WTC11 (cell line): ENCODE results near the gene COL4A1. TPM values are rescaled to one million over a fixed set of nuclear protein-coding genes. Genes with fewer than 3 reads are reported as not detected.

Experiments
- ATAC-seq: fragments of 200-7000 bp; cut with Tn5 transposase; 2 replicates; pipeline ENCODE4 v1.10.0; 2021; ENCODE audit warnings: mild to moderate bottlenecking, moderate library complexity
- CTCF ChIA-PET: fragments of 300-600 bp; sonication (Branson Sonifier 250); formaldehyde crosslinking; loops from one replicate; lab custom pipeline; 2021; ENCODE audit warnings: antibody characterized with exemption; lab: Charles Lee
- POLR2A ChIA-PET: fragments of 350-600 bp; sonication (Branson Sonifier 250); formaldehyde crosslinking; loops from one replicate; lab custom pipeline; 2021; ENCODE audit warnings: antibody characterized with exemption; lab: Charles Lee
- DNase-seq: peaks from one replicate; pipeline ENCODE4 v3.0.0; 2021; ENCODE audit warnings: low spot score
- H3K27ac Mint-ChIP-seq: 2 replicates; pipeline ENCODE4 v1.8.0; 2021; ENCODE audit warnings: mixed read lengths
- H3K27me3 Mint-ChIP-seq: 2 replicates; pipeline ENCODE4 v1.8.0; 2021; ENCODE audit warnings: low read depth, mild to moderate bottlenecking, moderate library complexity, mixed read lengths
- H3K36me3 Mint-ChIP-seq: 2 replicates; pipeline ENCODE4 v1.8.0; 2021; ENCODE audit warnings: mixed read lengths
- H3K4me1 Mint-ChIP-seq: 2 replicates; pipeline ENCODE4 v1.8.0; 2022; ENCODE audit warnings: mixed read lengths
- H3K4me3 Mint-ChIP-seq: 2 replicates; pipeline ENCODE4 v1.8.0; 2021; ENCODE audit warnings: mild to moderate bottlenecking, moderate library complexity, mixed read lengths
- H3K9me3 Mint-ChIP-seq: 2 replicates; pipeline ENCODE4 v1.8.0; 2021; ENCODE audit warnings: mixed read lengths
- FOXK1 ChIP-seq: sonication (generic); formaldehyde crosslinking; IDR thresholded peaks from 2 replicates; pipeline ENCODE4 v1.8.0; 2022; ENCODE audit warnings: mild to moderate bottlenecking, moderate library complexity, missing genetic modification reagents
- GTF2I ChIP-seq: fragments of 250-450 bp; sonication (Bioruptor Pico); conservative IDR thresholded peaks from 2 replicates; pipeline ENCODE4 v1.4.0; 2021; ENCODE audit warnings: mild to moderate bottlenecking
- NFYB ChIP-seq: sonication (generic); formaldehyde crosslinking; conservative IDR thresholded peaks from 2 replicates; pipeline ENCODE4 v1.8.0; 2022; ENCODE audit warnings: low read depth, missing genetic modification reagents
- PRRX2 ChIP-seq: fragments of 250-450 bp; sonication (Bioruptor Pico); IDR thresholded peaks from 2 replicates; pipeline ENCODE4 v1.8.0; 2021; ENCODE audit warnings: mild to moderate bottlenecking
- RORB ChIP-seq: fragments of 250-450 bp; sonication (Bioruptor Pico); IDR thresholded peaks from 2 replicates; pipeline ENCODE4 v1.9.0; 2021; ENCODE audit warnings: mild to moderate bottlenecking
- SOX15 ChIP-seq: fragments of 250-450 bp; sonication (Bioruptor Pico); IDR thresholded peaks from 2 replicates; pipeline ENCODE4 v1.9.0; 2021; ENCODE audit warnings: mild to moderate bottlenecking
- TP53 ChIP-seq: sonication (generic); formaldehyde crosslinking; IDR thresholded peaks from 2 replicates; pipeline ENCODE4 v1.8.1; 2023; ENCODE audit warnings: mild to moderate bottlenecking, missing genetic modification reagents
- ZNF121 ChIP-seq: sonication (generic); formaldehyde crosslinking; IDR thresholded peaks from 2 replicates; pipeline ENCODE4 v1.8.0; 2023; ENCODE audit warnings: missing genetic modification reagents
- ZNF138 ChIP-seq: sonication (generic); formaldehyde crosslinking; conservative IDR thresholded peaks from 2 replicates; pipeline ENCODE4 v1.8.1; 2022; ENCODE audit warnings: mild to moderate bottlenecking, moderate library complexity, missing genetic modification reagents
- total RNA-seq: library from RNA; stranded (reverse); gene quantifications from 3 replicates; pipeline ENCODE4 v1.2.3, GENCODE V29; 2021
- TF ChIP-seq, protein P1 (sequence below): sonication (generic); formaldehyde crosslinking; IDR thresholded peaks from 2 replicates; pipeline ENCODE4 v1.8.1; 2023; ENCODE audit warnings: mild to moderate bottlenecking, missing genetic modification reagents, borderline replicate concordance
- TF ChIP-seq, protein P2 (sequence below): fragments of 250-450 bp; sonication (Bioruptor Pico); IDR thresholded peaks from 2 replicates; pipeline ENCODE4 v1.9.0; 2021; ENCODE audit warnings: mild to moderate bottlenecking, borderline replicate concordance
- TF ChIP-seq, protein P3 (sequence below): sonication (generic); formaldehyde crosslinking; IDR thresholded peaks from 2 replicates; pipeline ENCODE4 v1.8.0; 2022; ENCODE audit warnings: mild to moderate bottlenecking, missing genetic modification reagents
- TF ChIP-seq, protein P4 (sequence below): sonication (generic); formaldehyde crosslinking; IDR thresholded peaks from 2 replicates; pipeline ENCODE4 v1.8.1; 2023; ENCODE audit warnings: mild to moderate bottlenecking, missing genetic modification reagents, moderate library complexity
- TF ChIP-seq, protein P5 (sequence below): fragments of 250-450 bp; sonication (Bioruptor Pico); IDR thresholded peaks from 2 replicates; pipeline ENCODE4 v2.1.2; 2022; ENCODE audit warnings: mild to moderate bottlenecking, moderate library complexity
- TF ChIP-seq, protein P6 (sequence below): fragments of 250-450 bp; sonication (Bioruptor Pico); IDR thresholded peaks from 2 replicates; pipeline ENCODE4 v1.9.0; 2021; ENCODE audit warnings: mild to moderate bottlenecking
- TF ChIP-seq, protein P7 (sequence below): sonication (generic); formaldehyde crosslinking; IDR thresholded peaks from 2 replicates; pipeline ENCODE4 v1.8.0; 2022; ENCODE audit warnings: mild to moderate bottlenecking, missing genetic modification reagents
- TF ChIP-seq, protein P8 (sequence below): sonication (generic); formaldehyde crosslinking; IDR thresholded peaks from 2 replicates; pipeline ENCODE4 v1.8.0; 2022; ENCODE audit warnings: mild to moderate bottlenecking, missing genetic modification reagents

COL4A1 gene
- total RNA-seq, 1 experiment from 2014 or later = 89.6 TPM

DNA sequence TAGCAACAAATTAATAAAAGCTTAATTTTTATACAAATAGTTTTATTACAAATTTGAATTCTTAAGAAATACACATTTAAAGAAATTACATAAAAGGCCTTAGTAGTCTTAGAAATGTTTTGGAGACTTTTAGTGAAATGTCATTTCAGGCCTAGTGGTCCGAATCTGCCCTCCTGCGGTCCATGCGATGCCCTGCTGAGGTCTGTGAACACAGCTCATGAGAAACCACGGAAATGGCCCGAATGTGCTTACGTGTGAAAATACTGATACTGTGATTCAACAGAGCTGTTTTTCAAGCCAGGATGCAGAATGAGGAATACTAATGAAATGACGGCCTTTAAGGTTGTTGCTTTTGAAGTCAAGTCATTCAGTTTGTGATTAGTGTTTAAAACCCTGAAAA, 157.9 kb downstream of the COL4A1 start:
- no peak overlapping the region for H3K27ac Mint-ChIP-seq
- peaks cover 19% of the 10 kb centered on the region for H3K36me3 Mint-ChIP-seq
- DNase-seq = no peak

More for the DNA sequence above, 157.9 kb downstream of the COL4A1 start:
- no peaks in the 10 kb centered on the region; the same call in 1 of the 2 replicates for H3K27me3 Mint-ChIP-seq
- ChIA-PET CTCF (no interaction called here), POLR2A (no interaction called here)
- no peak for ATAC-seq
- no peaks in the 10 kb centered on the region for H3K9me3 Mint-ChIP-seq
- H3K4me3 Mint-ChIP-seq = no peak overlapping the region
- TF ChIP-seq RORB (CRISPR knock-in tag) (no peak), ZNF121 (CRISPR knock-in tag) (no peak), PRRX2 (CRISPR knock-in tag) (no peak), ZNF138 (CRISPR knock-in tag) (no peak), SOX15 (CRISPR knock-in tag) (no peak), NFYB (CRISPR knock-in tag) (no peak), GTF2I (CRISPR knock-in tag) (no peak), TP53 (CRISPR knock-in tag) (no peak), FOXK1 (no peak)
- TF ChIP-seq, protein P1, sequence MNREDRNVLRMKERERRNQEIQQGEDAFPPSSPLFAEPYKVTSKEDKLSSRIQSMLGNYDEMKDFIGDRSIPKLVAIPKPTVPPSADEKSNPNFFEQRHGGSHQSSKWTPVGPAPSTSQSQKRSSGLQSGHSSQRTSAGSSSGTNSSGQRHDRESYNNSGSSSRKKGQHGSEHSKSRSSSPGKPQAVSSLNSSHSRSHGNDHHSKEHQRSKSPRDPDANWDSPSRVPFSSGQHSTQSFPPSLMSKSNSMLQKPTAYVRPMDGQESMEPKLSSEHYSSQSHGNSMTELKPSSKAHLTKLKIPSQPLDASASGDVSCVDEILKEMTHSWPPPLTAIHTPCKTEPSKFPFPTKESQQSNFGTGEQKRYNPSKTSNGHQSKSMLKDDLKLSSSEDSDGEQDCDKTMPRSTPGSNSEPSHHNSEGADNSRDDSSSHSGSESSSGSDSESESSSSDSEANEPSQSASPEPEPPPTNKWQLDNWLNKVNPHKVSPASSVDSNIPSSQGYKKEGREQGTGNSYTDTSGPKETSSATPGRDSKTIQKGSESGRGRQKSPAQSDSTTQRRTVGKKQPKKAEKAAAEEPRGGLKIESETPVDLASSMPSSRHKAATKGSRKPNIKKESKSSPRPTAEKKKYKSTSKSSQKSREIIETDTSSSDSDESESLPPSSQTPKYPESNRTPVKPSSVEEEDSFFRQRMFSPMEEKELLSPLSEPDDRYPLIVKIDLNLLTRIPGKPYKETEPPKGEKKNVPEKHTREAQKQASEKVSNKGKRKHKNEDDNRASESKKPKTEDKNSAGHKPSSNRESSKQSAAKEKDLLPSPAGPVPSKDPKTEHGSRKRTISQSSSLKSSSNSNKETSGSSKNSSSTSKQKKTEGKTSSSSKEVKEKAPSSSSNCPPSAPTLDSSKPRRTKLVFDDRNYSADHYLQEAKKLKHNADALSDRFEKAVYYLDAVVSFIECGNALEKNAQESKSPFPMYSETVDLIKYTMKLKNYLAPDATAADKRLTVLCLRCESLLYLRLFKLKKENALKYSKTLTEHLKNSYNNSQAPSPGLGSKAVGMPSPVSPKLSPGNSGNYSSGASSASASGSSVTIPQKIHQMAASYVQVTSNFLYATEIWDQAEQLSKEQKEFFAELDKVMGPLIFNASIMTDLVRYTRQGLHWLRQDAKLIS (CRISPR knock-in tag) = no peak
- TF ChIP-seq, protein P2, sequence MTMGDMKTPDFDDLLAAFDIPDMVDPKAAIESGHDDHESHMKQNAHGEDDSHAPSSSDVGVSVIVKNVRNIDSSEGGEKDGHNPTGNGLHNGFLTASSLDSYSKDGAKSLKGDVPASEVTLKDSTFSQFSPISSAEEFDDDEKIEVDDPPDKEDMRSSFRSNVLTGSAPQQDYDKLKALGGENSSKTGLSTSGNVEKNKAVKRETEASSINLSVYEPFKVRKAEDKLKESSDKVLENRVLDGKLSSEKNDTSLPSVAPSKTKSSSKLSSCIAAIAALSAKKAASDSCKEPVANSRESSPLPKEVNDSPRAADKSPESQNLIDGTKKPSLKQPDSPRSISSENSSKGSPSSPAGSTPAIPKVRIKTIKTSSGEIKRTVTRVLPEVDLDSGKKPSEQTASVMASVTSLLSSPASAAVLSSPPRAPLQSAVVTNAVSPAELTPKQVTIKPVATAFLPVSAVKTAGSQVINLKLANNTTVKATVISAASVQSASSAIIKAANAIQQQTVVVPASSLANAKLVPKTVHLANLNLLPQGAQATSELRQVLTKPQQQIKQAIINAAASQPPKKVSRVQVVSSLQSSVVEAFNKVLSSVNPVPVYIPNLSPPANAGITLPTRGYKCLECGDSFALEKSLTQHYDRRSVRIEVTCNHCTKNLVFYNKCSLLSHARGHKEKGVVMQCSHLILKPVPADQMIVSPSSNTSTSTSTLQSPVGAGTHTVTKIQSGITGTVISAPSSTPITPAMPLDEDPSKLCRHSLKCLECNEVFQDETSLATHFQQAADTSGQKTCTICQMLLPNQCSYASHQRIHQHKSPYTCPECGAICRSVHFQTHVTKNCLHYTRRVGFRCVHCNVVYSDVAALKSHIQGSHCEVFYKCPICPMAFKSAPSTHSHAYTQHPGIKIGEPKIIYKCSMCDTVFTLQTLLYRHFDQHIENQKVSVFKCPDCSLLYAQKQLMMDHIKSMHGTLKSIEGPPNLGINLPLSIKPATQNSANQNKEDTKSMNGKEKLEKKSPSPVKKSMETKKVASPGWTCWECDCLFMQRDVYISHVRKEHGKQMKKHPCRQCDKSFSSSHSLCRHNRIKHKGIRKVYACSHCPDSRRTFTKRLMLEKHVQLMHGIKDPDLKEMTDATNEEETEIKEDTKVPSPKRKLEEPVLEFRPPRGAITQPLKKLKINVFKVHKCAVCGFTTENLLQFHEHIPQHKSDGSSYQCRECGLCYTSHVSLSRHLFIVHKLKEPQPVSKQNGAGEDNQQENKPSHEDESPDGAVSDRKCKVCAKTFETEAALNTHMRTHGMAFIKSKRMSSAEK (CRISPR knock-in tag) = no peak
- TF ChIP-seq, protein P3, sequence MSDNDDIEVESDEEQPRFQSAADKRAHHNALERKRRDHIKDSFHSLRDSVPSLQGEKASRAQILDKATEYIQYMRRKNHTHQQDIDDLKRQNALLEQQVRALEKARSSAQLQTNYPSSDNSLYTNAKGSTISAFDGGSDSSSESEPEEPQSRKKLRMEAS (CRISPR knock-in tag) = no peak
- TF ChIP-seq, protein P4, sequence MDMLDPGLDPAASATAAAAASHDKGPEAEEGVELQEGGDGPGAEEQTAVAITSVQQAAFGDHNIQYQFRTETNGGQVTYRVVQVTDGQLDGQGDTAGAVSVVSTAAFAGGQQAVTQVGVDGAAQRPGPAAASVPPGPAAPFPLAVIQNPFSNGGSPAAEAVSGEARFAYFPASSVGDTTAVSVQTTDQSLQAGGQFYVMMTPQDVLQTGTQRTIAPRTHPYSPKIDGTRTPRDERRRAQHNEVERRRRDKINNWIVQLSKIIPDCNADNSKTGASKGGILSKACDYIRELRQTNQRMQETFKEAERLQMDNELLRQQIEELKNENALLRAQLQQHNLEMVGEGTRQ (CRISPR knock-in tag) = no peak
- TF ChIP-seq, protein P5, sequence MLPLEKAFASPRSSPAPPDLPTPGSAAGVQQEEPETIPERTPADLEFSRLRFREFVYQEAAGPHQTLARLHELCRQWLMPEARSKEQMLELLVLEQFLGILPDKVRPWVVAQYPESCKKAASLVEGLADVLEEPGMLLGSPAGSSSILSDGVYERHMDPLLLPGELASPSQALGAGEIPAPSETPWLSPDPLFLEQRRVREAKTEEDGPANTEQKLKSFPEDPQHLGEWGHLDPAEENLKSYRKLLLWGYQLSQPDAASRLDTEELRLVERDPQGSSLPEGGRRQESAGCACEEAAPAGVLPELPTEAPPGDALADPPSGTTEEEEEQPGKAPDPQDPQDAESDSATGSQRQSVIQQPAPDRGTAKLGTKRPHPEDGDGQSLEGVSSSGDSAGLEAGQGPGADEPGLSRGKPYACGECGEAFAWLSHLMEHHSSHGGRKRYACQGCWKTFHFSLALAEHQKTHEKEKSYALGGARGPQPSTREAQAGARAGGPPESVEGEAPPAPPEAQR = no peak
- TF ChIP-seq, protein P6, sequence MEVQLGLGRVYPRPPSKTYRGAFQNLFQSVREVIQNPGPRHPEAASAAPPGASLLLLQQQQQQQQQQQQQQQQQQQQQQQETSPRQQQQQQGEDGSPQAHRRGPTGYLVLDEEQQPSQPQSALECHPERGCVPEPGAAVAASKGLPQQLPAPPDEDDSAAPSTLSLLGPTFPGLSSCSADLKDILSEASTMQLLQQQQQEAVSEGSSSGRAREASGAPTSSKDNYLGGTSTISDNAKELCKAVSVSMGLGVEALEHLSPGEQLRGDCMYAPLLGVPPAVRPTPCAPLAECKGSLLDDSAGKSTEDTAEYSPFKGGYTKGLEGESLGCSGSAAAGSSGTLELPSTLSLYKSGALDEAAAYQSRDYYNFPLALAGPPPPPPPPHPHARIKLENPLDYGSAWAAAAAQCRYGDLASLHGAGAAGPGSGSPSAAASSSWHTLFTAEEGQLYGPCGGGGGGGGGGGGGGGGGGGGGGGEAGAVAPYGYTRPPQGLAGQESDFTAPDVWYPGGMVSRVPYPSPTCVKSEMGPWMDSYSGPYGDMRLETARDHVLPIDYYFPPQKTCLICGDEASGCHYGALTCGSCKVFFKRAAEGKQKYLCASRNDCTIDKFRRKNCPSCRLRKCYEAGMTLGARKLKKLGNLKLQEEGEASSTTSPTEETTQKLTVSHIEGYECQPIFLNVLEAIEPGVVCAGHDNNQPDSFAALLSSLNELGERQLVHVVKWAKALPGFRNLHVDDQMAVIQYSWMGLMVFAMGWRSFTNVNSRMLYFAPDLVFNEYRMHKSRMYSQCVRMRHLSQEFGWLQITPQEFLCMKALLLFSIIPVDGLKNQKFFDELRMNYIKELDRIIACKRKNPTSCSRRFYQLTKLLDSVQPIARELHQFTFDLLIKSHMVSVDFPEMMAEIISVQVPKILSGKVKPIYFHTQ (CRISPR knock-in tag) = no peak
- TF ChIP-seq, protein P7, sequence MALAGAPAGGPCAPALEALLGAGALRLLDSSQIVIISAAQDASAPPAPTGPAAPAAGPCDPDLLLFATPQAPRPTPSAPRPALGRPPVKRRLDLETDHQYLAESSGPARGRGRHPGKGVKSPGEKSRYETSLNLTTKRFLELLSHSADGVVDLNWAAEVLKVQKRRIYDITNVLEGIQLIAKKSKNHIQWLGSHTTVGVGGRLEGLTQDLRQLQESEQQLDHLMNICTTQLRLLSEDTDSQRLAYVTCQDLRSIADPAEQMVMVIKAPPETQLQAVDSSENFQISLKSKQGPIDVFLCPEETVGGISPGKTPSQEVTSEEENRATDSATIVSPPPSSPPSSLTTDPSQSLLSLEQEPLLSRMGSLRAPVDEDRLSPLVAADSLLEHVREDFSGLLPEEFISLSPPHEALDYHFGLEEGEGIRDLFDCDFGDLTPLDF = no peak
- TF ChIP-seq, protein P8, sequence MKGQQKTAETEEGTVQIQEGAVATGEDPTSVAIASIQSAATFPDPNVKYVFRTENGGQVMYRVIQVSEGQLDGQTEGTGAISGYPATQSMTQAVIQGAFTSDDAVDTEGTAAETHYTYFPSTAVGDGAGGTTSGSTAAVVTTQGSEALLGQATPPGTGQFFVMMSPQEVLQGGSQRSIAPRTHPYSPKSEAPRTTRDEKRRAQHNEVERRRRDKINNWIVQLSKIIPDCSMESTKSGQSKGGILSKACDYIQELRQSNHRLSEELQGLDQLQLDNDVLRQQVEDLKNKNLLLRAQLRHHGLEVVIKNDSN (CRISPR knock-in tag) = no peak
- TF ChIP-seq, all 79 proteins: peak for 0
- no peaks in the 10 kb centered on the region for H3K4me1 Mint-ChIP-seq
